Ovary (tissue), 9 donors: ENCODE measurements around the gene CRACDL. TPM values are rescaled to one million over a fixed set of nuclear protein-coding genes. Genes with fewer than 3 reads are reported as not detected.

Experiments
- DNase-seq, 5 donors: peaks; one replicate each; pipeline ENCODE4 v3.0.0-alpha.2; 2019 to 2020
- H3K27ac ChIP-seq, 2 donors: fragments of 200-600 bp; one replicate each; pipeline versions ENCODE4 v1.5.1 to v1.8.0; 2019 to 2022
- H3K27me3 ChIP-seq: fragments of 200-600 bp; one replicate; pipeline ENCODE4 v1.8.0; 2022
- H3K36me3 ChIP-seq: fragments of 200-600 bp; sonication (generic); one replicate; pipeline ENCODE4 v1.5.1; 2019
- H3K4me1 ChIP-seq: one replicate; pipeline ENCODE4 v1.8.1; 2013; ENCODE audit warnings: mild to moderate bottlenecking, moderate library complexity; ENCODE audit not compliant: insufficient read depth
- H3K4me3 ChIP-seq: fragments of 200-600 bp; sonication (generic); one replicate; pipeline ENCODE4 v1.5.1; 2017
- H3K9me3 ChIP-seq, 2 donors: fragments of 200-600 bp in 1 of 2; sonication (generic) in 1 of 2; one replicate each; pipeline versions ENCODE4 v1.5.1 to v1.8.1; 2013 to 2019; ENCODE audit warnings: mild to moderate bottlenecking in 1 of 2, moderate library complexity in 1 of 2
- CTCF ChIP-seq, 3 donors: fragments of 450-650 bp in 2 of 3; fragments of 200-600 bp in 1 of 3; IDR thresholded peaks; one replicate each; pipeline versions ENCODE4 v1.5.1 to v1.8.0; 2016 to 2022; ENCODE audit warnings: antibody characterized with exemption in 3 of 3, mild to moderate bottlenecking in 1 of 3
- EP300 ChIP-seq: sonication (generic); formaldehyde crosslinking; IDR thresholded peaks from one replicate; pipeline ENCODE4 v1.6.1; 2017; ENCODE audit warnings: antibody characterized with exemption
- POLR2A ChIP-seq: fragments of 450-650 bp; IDR thresholded peaks from one replicate; pipeline ENCODE4 v1.6.1; 2017; ENCODE audit warnings: antibody characterized with exemption, mild to moderate bottlenecking, moderate library complexity
- WGBS, 3 donors: extraction: QIAGEN DNeasy Blood & Tissue Kit in 1 of 3; methylation state at CpG; one replicate each; pipeline versions ENCODE4 v1.1.5 to v1.1.7; 2013 to 2017; 5-methylcytosine and 5-hydroxymethylcytosine counted together
- intact Hi-C, 4 donors: fragments of 100-400 bp; cut with DNase I; formaldehyde crosslinking; loops; one replicate each; pipeline versions ENCODE4 v1.11.0 to v1.15.1; 2022 to 2023
- polyA plus RNA-seq, 2 donors: library from polyadenylated mRNA; stranded (reverse); fragments of 200-250 nt in 1 of 2; fragments of 350-450 nt in 1 of 2; fragmentation: Illumina TruSeq in 1 of 2; extraction: RNeasy Lipid Tissue Mini Kit (QIAGEN cat#74804) in 1 of 2; gene quantifications; one replicate each; pipeline ENCODE4 v1.2.3, GENCODE V29; 2013 to 2014
- total RNA-seq, 7 donors: library from RNA; depleted of rRNA in 2 of 7; stranded (reverse); fragments of >200 nt in 2 of 7; fragmentation: NEBNext Ultra II Directional in 3 of 7; extraction: Animal tissue kit (Norgen Biotek cat#: 25700) in 3 of 7; gene quantifications; one replicate each; pipeline versions ENCODE4 v1.1.0 to v1.2.4, GENCODE V29; 2016 to 2023
- donor health status: DM: no; HTN: no; CAD: no; lungs with moderate emphysema.
- donor health status: DM: no; HTN: no; CAD: no.
- donor health status: Bipolar disorder and iron deficiency.
- donor health status: DM: yes; HTN: yes; CAD: no.
- donor health status: DM: no; HTN: no; CAD: no.
- donor health status: DM: yes; HTN: yes; CAD: no.

CRACDL gene
- total and polyA plus RNA-seq, 9 donors: 1.2 to 22.4 (median 2.7) TPM

GRCh38 chr2:98807221-98807620 lies 128.8 kb downstream of the CRACDL start:
- intact Hi-C loops: no loop called here
- Histone ChIP-seq H3K4me1 (no peaks in the 10 kb centered on the region), H3K27ac (no peak overlapping the region), H3K27me3 (no peaks in the 10 kb centered on the region), H3K4me3 (no peak overlapping the region), H3K36me3 (no peaks in the 10 kb centered on the region), H3K9me3 (no peaks in the 10 kb centered on the region)
- WGBS, 3 donors: 94 to 98% (median 95%) methylated on average over 3 of the region's 3 CpGs
- no peak for DNase-seq
- TF ChIP-seq EP300 (no peak), CTCF (IDR thresholded peaks at IDR 0.05) (no peak), POLR2A (no peak)

GRCh38 chr2:98806236-98806697 lies 129.8 kb downstream of the CRACDL start:
- DNase-seq: no peak
- WGBS, 3 donors: 34 to 43% (median 39%) methylated on average over 7 of the region's 7 CpGs
- Histone ChIP-seq H3K4me1 (no peaks in the 10 kb centered on the region), H3K36me3 (no peaks in the 10 kb centered on the region), H3K4me3 (no peak overlapping the region), H3K9me3 (no peaks in the 10 kb centered on the region), H3K27ac (no peak overlapping the region), H3K27me3 (no peaks in the 10 kb centered on the region)
- intact Hi-C loops: no loop called here
- TF ChIP-seq EP300: no peak
- TF ChIP-seq POLR2A: no peak
- TF ChIP-seq CTCF (IDR thresholded peaks at IDR 0.05): no peak

- intact Hi-C loops: no loop called here
- no peaks in the 10 kb centered on the region for H3K27me3 ChIP-seq
- WGBS, 3 donors: 70 to 77% (median 76%) methylated on average over 12 of the region's 12 CpGs
- H3K36me3 ChIP-seq: no peaks in the 10 kb centered on the region
- no peak overlapping the region for H3K27ac ChIP-seq
- H3K4me3 ChIP-seq: no peak overlapping the region
- TF ChIP-seq EP300: no peak
- TF ChIP-seq POLR2A: no peak
- no peak for DNase-seq
- no peaks in the 10 kb centered on the region for H3K4me1 ChIP-seq
- no peaks in the 10 kb centered on the region for H3K9me3 ChIP-seq
These were observed 130.4 kb downstream of the CRACDL start for GRCh38 chr2:98805412-98806171.

GRCh38 chr2:98804736-98805135 lies 131.3 kb downstream of the CRACDL start:
- intact Hi-C loops: no loop called here
- WGBS, 3 donors: 95 to 98% (median 95%) methylated on average over 3 of the region's 3 CpGs
- Histone ChIP-seq H3K4me3 (no peak overlapping the region), H3K36me3 (no peaks in the 10 kb centered on the region), H3K27ac (no peak overlapping the region), H3K27me3 (no peaks in the 10 kb centered on the region), H3K4me1 (no peaks in the 10 kb centered on the region), H3K9me3 (no peaks in the 10 kb centered on the region)
- TF ChIP-seq POLR2A (no peak), CTCF (IDR thresholded peaks at IDR 0.05) (no peak), EP300 (no peak)
- no peak for DNase-seq

GRCh38 chr2:98804265-98804650 lies 131.8 kb downstream of the CRACDL start:
- intact Hi-C loops: no loop called here
- 92 to 95% (median 92%) methylated on average over 8 of the region's 8 CpGs for WGBS, 3 donors
- DNase-seq: no peak
- H3K36me3 ChIP-seq: no peaks in the 10 kb centered on the region
- H3K27me3 ChIP-seq: no peaks in the 10 kb centered on the region
- H3K9me3 ChIP-seq: no peaks in the 10 kb centered on the region
- H3K4me3 ChIP-seq: no peak overlapping the region
- TF ChIP-seq CTCF (IDR thresholded peaks at IDR 0.05): no peak
- no peak for TF ChIP-seq EP300
- H3K27ac ChIP-seq: no peak overlapping the region
- no peaks in the 10 kb centered on the region for H3K4me1 ChIP-seq
